HUES6 (cell line): ENCODE measurements around the gene FOXJ2.
"Not testable (repeated sequence)": the region's sequence is repeated elsewhere in the genome, so short reads cannot be mapped to it uniquely, and the experiment has no call there.

Experiments used
- H3K27ac ChIP-seq: 2 replicates; pipeline ENCODE4 v1.7.0; 2013; ENCODE audit warnings: low read depth, mild to moderate bottlenecking, low read length, inconsistent platforms
- H3K27me3 ChIP-seq: 2 replicates; pipeline ENCODE4 v1.6.1; 2013; ENCODE audit warnings: low read length; ENCODE audit not compliant: control insufficient read depth, insufficient read depth
- H3K36me3 ChIP-seq: 2 replicates; pipeline ENCODE4 v1.6.1; 2013; ENCODE audit warnings: low read length; ENCODE audit not compliant: control insufficient read depth, insufficient read depth
- H3K4me1 ChIP-seq: 2 replicates; pipeline ENCODE4 v1.6.1; 2013; ENCODE audit warnings: low read length; ENCODE audit not compliant: control insufficient read depth, insufficient read depth
- H3K4me3 ChIP-seq: 2 replicates; pipeline ENCODE4 v1.5.1; 2013; ENCODE audit warnings: low read depth, low read length
- H3K9ac ChIP-seq: one replicate; pipeline ENCODE4 v1.6.1; 2013; ENCODE audit warnings: mild to moderate bottlenecking, low read length
- H3K9me3 ChIP-seq: 2 replicates; pipeline ENCODE4 v1.6.1; 2013; ENCODE audit warnings: low read depth, low read length; ENCODE audit not compliant: control insufficient read depth, insufficient read depth

The FOXJ2 gene

GRCh38 chr12:8032242-8033152 lies at the start of gene FOXJ2:
Gene FOXJ2 (plus strand): TSS chr12:8032716. CDS start chr12:8039833, 7,117 bp downstream.
- Histone ChIP-seq H3K9ac (peak within 1 kb of the TSS; percentile 78), H3K4me3 (peak within 1 kb of the TSS; percentile 93), H3K4me1 (peaks cover 42% of the 10 kb centered on the region), H3K36me3 (no peaks in the 10 kb centered on the region), H3K27ac (peak within 1 kb of the TSS; percentile 69; the same call in 1 of the 2 replicates), H3K9me3 (no peaks in the 10 kb centered on the region), H3K27me3 (no peaks in the 10 kb centered on the region)

DNA sequence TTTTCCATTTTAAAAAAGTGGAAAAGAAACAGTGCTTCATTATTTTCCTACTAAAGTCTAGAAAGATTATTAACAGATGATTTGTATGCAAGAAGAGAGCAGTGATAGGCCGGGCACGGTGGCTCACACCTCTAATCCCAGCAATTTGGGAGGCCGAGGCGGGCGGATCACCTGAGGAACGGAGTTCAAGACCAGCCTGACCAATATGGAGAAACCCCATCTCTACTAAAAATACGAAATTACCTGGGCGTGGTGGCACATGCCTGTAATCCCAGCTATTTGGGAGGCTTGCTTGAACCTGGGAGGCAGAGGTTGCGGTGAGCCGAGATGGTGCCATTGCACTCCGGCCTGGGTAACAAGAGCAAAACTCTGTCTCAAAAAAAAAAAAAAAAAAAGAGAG lies 49.5 kb upstream of the FOXJ2 start:
- H3K27ac ChIP-seq, H3K9me3 ChIP-seq, H3K36me3 ChIP-seq, H3K4me3 ChIP-seq, H3K9ac ChIP-seq, H3K27me3 ChIP-seq: not testable (repeated sequence)
- H3K4me1 ChIP-seq, result peaks cover 11% of the 10 kb centered on the region; the same call in 1 of the 2 replicates

DNA sequence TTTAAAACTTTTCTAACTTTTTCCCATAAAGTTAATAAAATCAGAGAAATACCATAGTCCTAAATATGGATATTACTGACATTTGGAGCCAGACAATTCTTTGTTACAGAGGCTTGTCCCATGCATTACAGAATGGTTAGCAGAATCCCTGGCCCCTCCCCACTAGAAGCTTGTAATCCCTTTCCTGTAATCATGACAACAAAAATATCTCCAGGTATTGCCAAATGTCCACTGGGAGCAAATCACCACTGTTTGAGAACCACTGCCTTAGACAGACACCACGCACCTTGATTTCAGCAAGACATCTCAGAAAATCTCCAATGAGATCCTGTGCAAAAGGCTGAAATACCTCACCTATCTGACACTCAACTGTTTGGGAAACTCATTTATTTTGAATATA lies 49.1 kb upstream of the FOXJ2 start:
- H3K9me3 ChIP-seq, H3K27ac ChIP-seq, H3K4me3 ChIP-seq, H3K9ac ChIP-seq, H3K27me3 ChIP-seq, H3K36me3 ChIP-seq: not testable (repeated sequence)
- H3K4me1 ChIP-seq, result peaks cover 11% of the 10 kb centered on the region; the same call in 1 of the 2 replicates

GRCh38 chr12:7984900-7985299 lies 47.6 kb upstream of the FOXJ2 start:
- H3K27ac ChIP-seq, result no peak overlapping the region
- H3K9me3 ChIP-seq, result no peaks in the 10 kb centered on the region
- no peaks in the 10 kb centered on the region for H3K27me3 ChIP-seq
- H3K36me3 ChIP-seq, result no peaks in the 10 kb centered on the region
- peaks cover 13% of the 10 kb centered on the region; the same call in 1 of the 2 replicates for H3K4me1 ChIP-seq
- no peak overlapping the region for H3K9ac ChIP-seq
- no peak overlapping the region for H3K4me3 ChIP-seq

- H3K4me1 ChIP-seq, result peaks cover 16% of the 10 kb centered on the region; the same call in 1 of the 2 replicates
- no peak overlapping the region for H3K4me3 ChIP-seq
- H3K9ac ChIP-seq, result no peak overlapping the region
- no peaks in the 10 kb centered on the region for H3K27me3 ChIP-seq
- no peaks in the 10 kb centered on the region for H3K36me3 ChIP-seq
- H3K9me3 ChIP-seq, result no peaks in the 10 kb centered on the region
- H3K27ac ChIP-seq, result no peak overlapping the region
These were observed 46.6 kb upstream of the FOXJ2 start for GRCh38 chr12:7985802-7986418.

GRCh38 chr12:7989827-7990491 lies 42.6 kb upstream of the FOXJ2 start:
- no peak overlapping the region for H3K27ac ChIP-seq
- peaks cover 23% of the 10 kb centered on the region for H3K4me1 ChIP-seq
- H3K36me3 ChIP-seq, result no peaks in the 10 kb centered on the region
- no peaks in the 10 kb centered on the region for H3K9me3 ChIP-seq
- no peak overlapping the region for H3K9ac ChIP-seq
- no peak overlapping the region for H3K4me3 ChIP-seq
- no peaks in the 10 kb centered on the region for H3K27me3 ChIP-seq

DNA sequence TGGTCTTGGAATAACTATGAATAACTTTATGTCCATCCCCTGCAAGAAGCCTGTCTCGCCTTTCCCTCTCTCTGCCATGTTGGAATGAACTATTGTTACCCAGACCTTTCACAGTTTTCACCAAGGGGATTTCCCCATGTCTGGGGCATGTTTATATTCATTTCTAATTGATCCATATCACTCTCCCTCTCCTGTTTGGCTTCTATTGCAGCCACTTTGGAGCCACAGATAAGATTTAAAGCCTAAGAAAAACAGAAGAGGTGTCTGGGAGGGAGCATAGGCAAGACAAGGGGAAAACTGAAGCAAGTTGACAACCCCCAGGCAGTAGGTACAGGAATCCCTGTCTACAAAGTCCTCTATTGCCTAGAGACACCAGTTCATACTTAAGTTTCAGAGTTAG lies 41.0 kb upstream of the FOXJ2 start:
- H3K9ac ChIP-seq, result no peak overlapping the region
- H3K4me3 ChIP-seq, result no peak overlapping the region
- no peaks in the 10 kb centered on the region for H3K36me3 ChIP-seq
- peaks cover 24% of the 10 kb centered on the region for H3K4me1 ChIP-seq
- H3K27me3 ChIP-seq, result no peaks in the 10 kb centered on the region
- no peaks in the 10 kb centered on the region; the same call in 1 of the 2 replicates for H3K9me3 ChIP-seq
- peak overlapping the region; percentile 56; the same call in 1 of the 2 replicates for H3K27ac ChIP-seq

DNA sequence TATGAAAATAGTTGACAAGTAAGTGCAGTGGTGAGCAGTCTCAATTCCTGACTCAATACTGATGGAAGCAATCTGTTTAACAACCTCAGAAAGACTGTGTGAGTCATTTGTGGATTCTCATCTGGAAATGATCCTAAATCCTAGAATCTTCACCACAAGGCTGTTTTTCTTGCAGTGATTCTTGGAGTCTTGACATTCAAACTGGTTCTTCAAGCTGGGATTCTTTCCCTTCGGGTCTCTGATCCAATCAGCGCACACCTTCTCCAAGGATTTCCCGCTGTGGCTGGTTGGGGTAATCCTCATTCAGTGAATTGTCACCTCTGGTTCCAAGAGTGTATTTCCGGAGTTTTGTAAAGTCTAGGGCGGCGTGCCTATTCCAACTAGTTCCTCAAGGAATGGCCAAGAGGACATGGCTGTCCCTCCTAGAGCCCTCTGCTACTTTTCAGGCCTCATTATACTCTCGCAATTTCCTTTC lies 37.7 kb upstream of the FOXJ2 start:
- H3K36me3 ChIP-seq, result no peaks in the 10 kb centered on the region
- H3K9me3 ChIP-seq, result peaks cover 12% of the 10 kb centered on the region; the same call in 1 of the 2 replicates
- H3K27me3 ChIP-seq, result no peaks in the 10 kb centered on the region
- H3K27ac ChIP-seq, result peak overlapping the region; percentile 5; the same call in 1 of the 2 replicates
- H3K4me3 ChIP-seq, result no peak overlapping the region
- peaks cover 24% of the 10 kb centered on the region for H3K4me1 ChIP-seq
- H3K9ac ChIP-seq, result peak overlapping the region; percentile 8

- peaks cover 12% of the 10 kb centered on the region; the same call in 1 of the 2 replicates for H3K9me3 ChIP-seq
- H3K27ac ChIP-seq, result peak overlapping the region; percentile 5; the same call in 1 of the 2 replicates
- H3K4me1 ChIP-seq, result peaks cover 20% of the 10 kb centered on the region
- no peak overlapping the region for H3K4me3 ChIP-seq
- H3K36me3 ChIP-seq, result no peaks in the 10 kb centered on the region
- H3K9ac ChIP-seq, result peak overlapping the region; percentile 8
- no peaks in the 10 kb centered on the region for H3K27me3 ChIP-seq
These were observed 37.1 kb upstream of the FOXJ2 start for GRCh38 chr12:7995266-7995963.

DNA sequence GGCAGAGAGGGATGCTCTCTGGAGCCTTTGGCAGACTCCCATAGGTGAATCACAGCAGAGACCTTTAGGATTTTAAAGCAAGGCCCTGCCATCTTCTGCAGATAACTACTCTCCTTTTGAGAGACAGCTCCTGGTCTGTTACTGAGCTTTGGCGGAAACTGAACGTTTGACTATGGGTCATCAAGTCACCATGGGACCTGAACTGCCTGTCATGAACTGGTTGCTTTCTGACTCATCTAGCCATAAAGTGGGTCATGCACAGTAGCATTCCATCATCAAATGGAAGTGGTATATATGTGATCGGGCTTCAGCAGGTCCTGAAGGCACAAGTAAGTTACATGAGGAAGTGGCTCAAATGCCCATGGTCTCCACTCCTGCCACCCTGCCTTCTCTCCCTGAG lies 31.7 kb upstream of the FOXJ2 start:
- not testable (repeated sequence) for H3K9ac ChIP-seq

More for the DNA sequence above, 31.7 kb upstream of the FOXJ2 start:
- not testable (repeated sequence) for H3K27ac ChIP-seq, H3K36me3 ChIP-seq, H3K4me3 ChIP-seq, H3K4me1 ChIP-seq, H3K27me3 ChIP-seq
- H3K9me3 ChIP-seq, result peaks cover 12% of the 10 kb centered on the region; the same call in 1 of the 2 replicates
